Endodermal cell (in vitro differentiated cells): ENCODE measurements around the gene OSTM1. TPM values are rescaled to one million over a fixed set of nuclear protein-coding genes. Genes with fewer than 3 reads are reported as not detected.

Experiments used
- DNase-seq: peaks from one replicate; pipeline ENCODE4 v3.0.0-alpha.2; 2017
- H3K27ac ChIP-seq: 2 replicates; pipeline ENCODE4 v1.5.1; 2013; ENCODE audit warnings: mild to moderate bottlenecking, low read depth, low read length, moderate library complexity
- H3K27me3 ChIP-seq: 2 replicates; pipeline ENCODE4 v1.6.1; 2013; ENCODE audit warnings: mild to moderate bottlenecking, low read length, moderate library complexity; ENCODE audit not compliant: insufficient read depth, control insufficient read depth, poor library complexity, severe bottlenecking
- H3K36me3 ChIP-seq: 2 replicates; pipeline ENCODE4 v1.7.0; 2013; ENCODE audit warnings: mild to moderate bottlenecking, low read length, moderate library complexity; ENCODE audit not compliant: control insufficient read depth, insufficient read depth
- H3K4me1 ChIP-seq: one replicate; pipeline ENCODE4 v1.7.0; 2013; ENCODE audit warnings: low read length; ENCODE audit not compliant: control insufficient read depth, insufficient read depth
- H3K4me3 ChIP-seq: 2 replicates; pipeline ENCODE4 v1.5.1; 2013; ENCODE audit warnings: mild to moderate bottlenecking, low read length, moderate library complexity
- H3K9ac ChIP-seq: 2 replicates; pipeline ENCODE4 v1.6.1; 2013; ENCODE audit warnings: mild to moderate bottlenecking, low read length, moderate library complexity; ENCODE audit not compliant: poor library complexity, severe bottlenecking; ENCODE audit errors: extremely low read depth
- H3K9me3 ChIP-seq: 2 replicates; pipeline ENCODE4 v1.6.1; 2013; ENCODE audit warnings: mild to moderate bottlenecking, low read length, moderate library complexity; ENCODE audit not compliant: control insufficient read depth
- H3K27ac Mint-ChIP-seq: 2 replicates; pipeline ENCODE4 v1.8.0; 2020; ENCODE audit warnings: mixed read lengths
- H3K27me3 Mint-ChIP-seq: 2 replicates; pipeline ENCODE4 v1.8.0; 2021; ENCODE audit warnings: mild to moderate bottlenecking, mixed read lengths; ENCODE audit not compliant: insufficient read depth
- H3K36me3 Mint-ChIP-seq: 2 replicates; pipeline ENCODE4 v1.8.0; 2020; ENCODE audit warnings: low read depth, mixed read lengths
- H3K4me1 Mint-ChIP-seq: 2 replicates; pipeline ENCODE4 v1.8.0; 2020; ENCODE audit warnings: mixed read lengths
- H3K4me3 Mint-ChIP-seq: 2 replicates; pipeline ENCODE4 v1.8.0; 2020; ENCODE audit warnings: mild to moderate bottlenecking, moderate library complexity, mixed read lengths
- H3K9me3 Mint-ChIP-seq: 2 replicates; pipeline ENCODE4 v1.8.0; 2020; ENCODE audit warnings: mild to moderate bottlenecking, mixed read lengths
- WGBS, 2 experiments: methylation state at CpG; one replicate each; pipeline versions ENCODE4 v1.1.5 to v1.1.7; 2013; ENCODE audit warnings: missing lambda C conversion rate in 2 of 2, mixed read lengths in 1 of 2; ENCODE audit not compliant: insufficient coverage in 1 of 2, insufficient read length in 1 of 2; 5-methylcytosine and 5-hydroxymethylcytosine counted together
- total RNA-seq, 2 donors: library from RNA; stranded (reverse); fragmentation: NEBNext Ultra II Directional in 1 of 2; extraction: Animal tissue kit (Norgen Biotek cat#: 25700) in 1 of 2; gene quantifications; 2 replicates in 1 of 2; 3 replicates in 1 of 2; pipeline ENCODE4 v1.2.1, GENCODE V29; 2021
- TF ChIP-seq, protein P1 (sequence below): fragments of 200-600 bp; sonication (generic); conservative IDR thresholded peaks from 2 replicates; pipeline ENCODE4 v1.5.0; 2021; ENCODE audit warnings: antibody characterized with exemption, mild to moderate bottlenecking

The OSTM1 gene
- total RNA-seq, 2 donors from 2014 or later: 16.9 to 25.3 TPM

DNA sequence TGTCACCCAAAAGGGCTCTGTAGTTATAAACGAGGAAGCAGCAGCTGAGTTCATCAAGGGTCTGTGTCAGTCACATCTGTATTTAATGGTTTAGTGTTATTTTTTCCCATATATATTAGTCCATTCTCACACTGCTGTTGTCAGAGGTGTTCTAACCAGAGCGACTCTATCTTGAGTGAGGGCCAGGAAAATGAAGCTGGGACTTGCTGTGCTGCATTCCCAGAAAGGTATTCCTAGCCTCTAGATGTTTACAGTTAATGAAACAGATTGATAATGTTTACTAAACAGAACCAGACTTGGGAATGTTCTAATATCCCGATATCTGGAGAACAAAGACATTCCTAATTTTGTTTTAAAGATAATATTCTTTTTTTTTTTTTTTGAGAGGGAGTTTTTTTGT is 68.6 kb downstream of the OSTM1 start:
- Mint-ChIP-seq H3K27ac (no peak overlapping the region), H3K4me1 (peaks cover 6% of the 10 kb centered on the region), H3K27me3 (peaks cover 7% of the 10 kb centered on the region), H3K36me3 (peaks cover 6% of the 10 kb centered on the region), H3K4me3 (no peak overlapping the region), H3K9me3 (peaks cover 30% of the 10 kb centered on the region)
- TF ChIP-seq, protein P1, sequence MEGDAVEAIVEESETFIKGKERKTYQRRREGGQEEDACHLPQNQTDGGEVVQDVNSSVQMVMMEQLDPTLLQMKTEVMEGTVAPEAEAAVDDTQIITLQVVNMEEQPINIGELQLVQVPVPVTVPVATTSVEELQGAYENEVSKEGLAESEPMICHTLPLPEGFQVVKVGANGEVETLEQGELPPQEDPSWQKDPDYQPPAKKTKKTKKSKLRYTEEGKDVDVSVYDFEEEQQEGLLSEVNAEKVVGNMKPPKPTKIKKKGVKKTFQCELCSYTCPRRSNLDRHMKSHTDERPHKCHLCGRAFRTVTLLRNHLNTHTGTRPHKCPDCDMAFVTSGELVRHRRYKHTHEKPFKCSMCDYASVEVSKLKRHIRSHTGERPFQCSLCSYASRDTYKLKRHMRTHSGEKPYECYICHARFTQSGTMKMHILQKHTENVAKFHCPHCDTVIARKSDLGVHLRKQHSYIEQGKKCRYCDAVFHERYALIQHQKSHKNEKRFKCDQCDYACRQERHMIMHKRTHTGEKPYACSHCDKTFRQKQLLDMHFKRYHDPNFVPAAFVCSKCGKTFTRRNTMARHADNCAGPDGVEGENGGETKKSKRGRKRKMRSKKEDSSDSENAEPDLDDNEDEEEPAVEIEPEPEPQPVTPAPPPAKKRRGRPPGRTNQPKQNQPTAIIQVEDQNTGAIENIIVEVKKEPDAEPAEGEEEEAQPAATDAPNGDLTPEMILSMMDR: no peak
- Histone ChIP-seq H3K27ac (no peak overlapping the region), H3K9ac (no peak overlapping the region), H3K36me3 (no peaks in the 10 kb centered on the region), H3K4me3 (no peak overlapping the region), H3K9me3 (peaks cover 19% of the 10 kb centered on the region), H3K27me3 (no peaks in the 10 kb centered on the region), H3K4me1 (no peaks in the 10 kb centered on the region)
- 68% methylated on average over 3 of the region's 3 CpGs; no CpG with 5 or more reads in 1 of the 2 experiments for WGBS, 2 experiments
- DNase-seq: no peak

DNA sequence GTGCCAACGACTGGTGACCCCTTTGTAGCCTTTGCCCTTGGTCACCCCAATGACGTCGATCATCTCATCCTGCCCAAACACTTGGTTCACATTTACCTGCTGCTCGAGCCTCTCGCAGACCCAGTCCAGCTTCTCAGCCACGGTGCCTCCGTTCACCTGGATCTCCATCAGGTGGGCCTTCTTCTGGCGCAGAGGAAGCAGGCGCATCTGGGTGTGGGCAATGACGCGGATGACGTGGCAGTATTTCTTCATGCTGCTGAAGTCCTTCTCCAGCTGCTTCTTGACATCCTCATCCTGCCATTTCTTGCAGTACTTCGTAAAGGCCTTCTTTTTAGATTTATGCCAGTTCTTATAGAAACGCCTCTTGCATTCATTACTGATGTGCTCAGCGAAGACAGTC is 69.7 kb downstream of the OSTM1 start:
- Mint-ChIP-seq H3K36me3 (peaks cover 6% of the 10 kb centered on the region), H3K27ac (no peak overlapping the region), H3K4me1 (peaks cover 6% of the 10 kb centered on the region), H3K9me3 (peaks cover 27% of the 10 kb centered on the region), H3K27me3 (peaks cover 7% of the 10 kb centered on the region), H3K4me3 (no peak overlapping the region)
- Histone ChIP-seq H3K9ac (no peak overlapping the region), H3K4me3 (no peak overlapping the region), H3K27me3 (no peaks in the 10 kb centered on the region), H3K4me1 (no peaks in the 10 kb centered on the region), H3K9me3 (peaks cover 19% of the 10 kb centered on the region), H3K27ac (no peak overlapping the region), H3K36me3 (no peaks in the 10 kb centered on the region)
- DNase-seq: no peak
- TF ChIP-seq, protein P1: no peak
- WGBS, 2 experiments: 95 to 97% methylated on average over 15 of the region's 15 CpGs

DNA sequence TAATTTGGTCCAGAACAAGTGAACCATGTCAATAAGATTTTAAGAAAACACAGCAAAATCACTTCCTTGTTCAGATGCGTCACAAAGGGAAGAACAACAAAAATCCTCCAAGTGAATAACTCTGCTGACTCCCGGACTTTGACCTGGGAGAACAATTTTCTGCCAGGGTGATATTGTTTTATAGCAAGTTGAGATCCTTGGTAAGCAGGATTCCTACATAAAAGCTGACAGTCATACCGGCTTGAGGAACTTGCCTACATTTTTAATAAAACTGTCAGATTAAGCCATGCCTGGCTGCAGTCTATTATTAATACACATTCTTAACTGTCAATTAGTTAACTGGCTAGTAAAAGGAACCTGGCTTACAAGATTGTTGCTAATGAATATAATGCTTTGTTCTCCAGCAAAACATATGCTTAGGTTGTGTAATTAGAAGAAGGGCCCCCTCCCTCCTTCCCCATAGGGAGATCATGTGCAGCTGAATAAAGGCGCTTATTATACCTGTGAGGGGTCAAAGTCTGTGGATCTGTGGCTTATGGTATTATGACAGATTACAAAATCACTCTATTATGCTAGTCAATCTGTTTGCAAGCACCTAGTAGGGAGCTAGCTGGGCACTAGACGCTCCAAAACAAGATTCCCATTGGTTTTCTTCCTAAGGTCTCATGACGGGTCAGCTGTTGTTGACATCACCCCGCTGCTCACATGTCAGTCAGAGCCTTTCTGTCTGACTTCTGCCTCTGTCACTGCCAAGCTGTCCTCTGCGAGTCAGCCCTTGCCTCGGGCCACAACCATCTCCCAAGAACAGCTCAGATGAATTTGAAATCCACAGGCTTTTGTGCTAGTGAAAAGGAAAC is 71.9 kb downstream of the OSTM1 start:
- Mint-ChIP-seq H3K36me3 (no peaks in the 10 kb centered on the region), H3K27me3 (peaks cover 7% of the 10 kb centered on the region), H3K4me1 (peaks cover 15% of the 10 kb centered on the region), H3K9me3 (peaks cover 4% of the 10 kb centered on the region), H3K4me3 (no peak overlapping the region), H3K27ac (no peak overlapping the region)
- Histone ChIP-seq H3K36me3 (no peaks in the 10 kb centered on the region), H3K27ac (peak overlapping the region; percentile 50), H3K4me1 (no peaks in the 10 kb centered on the region), H3K9me3 (no peaks in the 10 kb centered on the region), H3K9ac (no peak overlapping the region), H3K27me3 (no peaks in the 10 kb centered on the region), H3K4me3 (no peak overlapping the region)
- WGBS, 2 experiments: 42 to 67% methylated on average over 6 to 8 of the region's 9 CpGs
- TF ChIP-seq, protein P1: no peak
- peak; percentile 63 for DNase-seq
